ENCODE data around the gene SPDYE2.
"Not testable (repeated sequence)": the region's sequence is repeated elsewhere in the genome, so short reads cannot be mapped to it uniquely, and the experiment has no call there.

Gene SPDYE2, protein sequence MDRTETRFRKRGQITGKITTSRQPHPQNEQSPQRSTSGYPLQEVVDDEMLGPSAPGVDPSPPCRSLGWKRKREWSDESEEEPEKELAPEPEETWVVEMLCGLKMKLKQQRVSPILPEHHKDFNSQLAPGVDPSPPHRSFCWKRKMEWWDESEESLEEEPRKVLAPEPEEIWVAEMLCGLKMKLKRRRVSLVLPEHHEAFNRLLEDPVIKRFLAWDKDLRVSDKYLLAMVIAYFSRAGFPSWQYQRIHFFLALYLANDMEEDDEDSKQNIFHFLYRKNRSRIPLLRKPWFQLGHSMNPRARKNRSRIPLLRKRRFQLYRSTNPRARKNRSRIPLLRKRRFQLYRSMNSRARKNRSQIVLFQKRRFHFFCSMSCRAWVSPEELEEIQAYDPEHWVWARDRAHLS

GRCh38 chr7:102550808-102551422 lies at the start of gene SPDYE2:
TSS of gene SPDYE2 (plus strand) at chr7:102551226. CDS start at chr7:102553256, 2,030 bp downstream.
- not testable (repeated sequence) for DNase-seq

DNA sequence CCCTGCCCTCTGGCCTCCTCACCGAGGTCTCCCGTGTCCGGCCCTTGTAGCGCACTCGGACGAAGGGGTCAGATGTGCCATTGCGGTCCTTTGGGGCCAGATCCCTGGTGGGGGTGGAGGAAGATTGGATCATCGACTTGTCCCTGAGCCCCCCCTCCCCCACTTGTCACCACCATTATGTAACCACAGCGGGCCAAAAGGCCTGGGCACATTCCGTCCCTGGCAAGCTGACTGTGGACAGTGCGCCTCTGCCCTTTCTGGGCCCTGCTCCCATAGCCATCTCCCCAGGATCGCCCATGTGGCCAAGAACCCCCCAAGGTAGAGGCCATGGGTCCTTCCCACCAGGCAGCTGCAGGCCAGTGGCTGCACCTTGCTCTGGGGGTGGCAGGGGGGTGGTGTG lies 47.9 kb upstream of the SPDYE2 start:
- DNase-seq: not testable (repeated sequence)

GRCh38 chr7:102505298-102506185 lies 45.5 kb upstream of the SPDYE2 start:
- not testable (repeated sequence) for DNase-seq

DNA sequence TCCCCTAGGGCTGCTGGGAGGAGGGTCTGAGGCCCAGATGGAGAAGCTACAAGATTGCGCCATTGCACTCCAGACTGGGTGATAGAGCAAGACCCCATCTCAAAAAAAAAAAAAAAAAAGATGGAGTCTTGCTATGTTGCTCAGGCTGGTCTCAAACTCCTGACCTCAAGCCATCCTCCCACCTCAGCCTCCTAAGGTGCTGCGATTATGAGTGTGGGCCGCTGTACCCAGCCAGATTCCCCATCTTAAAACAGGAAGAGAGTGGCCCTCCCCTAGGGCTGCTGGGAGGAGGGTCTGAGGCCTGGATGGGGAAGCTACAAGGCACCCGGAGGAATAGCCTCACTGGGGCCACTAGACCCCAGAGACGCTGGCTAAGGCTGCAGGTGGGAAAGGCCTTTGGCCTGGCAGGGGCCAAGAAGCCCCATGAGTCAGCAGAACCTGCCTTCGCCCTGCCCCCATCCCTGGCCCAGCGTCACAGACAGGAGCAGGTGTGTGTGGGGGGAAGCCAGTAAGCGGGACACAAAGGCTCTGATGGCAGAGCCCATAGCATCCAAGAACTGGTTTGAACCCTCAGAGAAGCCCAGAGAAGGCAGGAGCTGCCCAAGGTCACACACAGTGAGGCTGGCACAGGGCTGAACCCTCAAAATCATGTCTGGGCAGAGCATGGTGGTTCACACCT lies 43.5 kb upstream of the SPDYE2 start:
- not testable (repeated sequence) for DNase-seq

DNA sequence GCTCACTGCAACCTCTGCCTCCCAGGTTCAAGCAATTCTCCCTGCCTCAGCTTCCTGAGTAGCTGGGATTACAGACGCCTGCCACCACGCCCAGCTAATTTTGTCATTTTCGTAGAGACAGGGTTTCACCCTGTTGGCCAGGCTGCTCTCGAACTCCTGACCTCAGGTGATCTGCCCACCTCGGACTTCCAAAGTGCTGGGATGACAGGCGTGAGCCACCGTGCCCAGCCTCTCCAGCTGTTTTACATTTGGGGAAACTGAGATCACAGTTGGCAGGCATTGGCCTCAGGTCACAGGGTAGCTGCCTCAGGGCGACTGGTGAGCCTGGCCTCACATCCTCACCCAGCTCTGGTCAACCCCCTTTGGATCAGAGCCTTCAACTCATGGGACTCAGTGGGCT lies 40.5 kb upstream of the SPDYE2 start:
- DNase-seq: not testable (repeated sequence)

DNA sequence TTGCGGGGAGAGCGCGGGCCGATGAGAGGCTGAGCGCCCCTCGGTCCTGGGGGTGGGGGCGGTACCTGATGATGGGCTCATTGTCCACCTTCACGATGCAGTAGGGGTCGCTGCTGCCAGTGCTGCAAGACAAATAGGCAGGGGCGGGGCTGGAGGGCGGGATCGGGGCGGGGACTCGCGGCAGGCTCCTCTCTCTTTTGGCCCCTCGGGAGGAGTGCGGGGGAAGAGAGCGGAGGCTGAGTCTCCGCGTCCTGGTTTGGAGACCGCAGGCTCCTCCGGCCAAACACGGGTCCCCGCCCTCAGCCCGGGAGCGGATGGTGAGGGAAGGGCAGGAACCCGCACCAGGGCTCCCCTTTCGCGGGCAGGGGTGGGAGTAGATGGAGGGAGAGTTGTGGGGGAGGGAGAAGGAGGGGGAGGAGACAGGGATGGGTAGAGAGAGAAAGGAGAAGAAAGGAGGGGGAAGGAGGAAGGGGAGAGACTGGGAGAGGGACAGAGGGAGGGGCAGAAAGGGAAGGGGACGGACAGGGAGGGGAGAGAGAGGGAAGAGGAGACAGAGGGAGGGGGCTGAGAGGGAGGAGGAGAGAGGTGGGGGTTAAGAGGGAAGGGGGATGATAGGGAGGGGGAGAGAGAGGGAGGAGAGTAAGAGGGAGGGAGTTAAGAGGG lies 39.0 kb upstream of the SPDYE2 start:
- DNase-seq: not testable (repeated sequence)

- not testable (repeated sequence) for DNase-seq
Measured at GRCh38 chr7:102512642-102513221, 38.3 kb upstream of the SPDYE2 start.

- not testable (repeated sequence) for DNase-seq
Measured at GRCh38 chr7:102514881-102515721, 35.9 kb upstream of the SPDYE2 start.

DNA sequence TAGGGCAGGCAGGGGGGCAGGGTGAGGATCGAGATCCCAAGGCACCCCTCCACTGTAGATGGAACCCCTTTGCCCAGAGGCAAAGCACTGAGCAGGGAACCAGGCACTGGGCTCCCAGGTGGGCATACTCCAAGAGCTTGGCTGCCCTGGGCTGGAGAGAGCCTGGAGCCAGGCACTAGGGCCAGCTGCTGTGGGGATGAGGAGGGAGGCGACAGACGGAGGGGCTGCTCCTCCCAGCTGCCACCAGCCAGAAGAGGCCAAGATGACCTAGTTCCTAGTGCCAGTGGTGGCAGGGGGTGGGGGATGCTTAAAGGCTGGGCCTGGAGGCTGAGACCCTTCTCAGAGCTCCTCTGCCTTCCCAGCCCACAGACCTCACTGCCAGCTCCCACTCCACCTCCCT lies 35.1 kb upstream of the SPDYE2 start:
- DNase-seq: not testable (repeated sequence)

- DNase-seq: not testable (repeated sequence)
Measured at GRCh38 chr7:102516951-102517350, 34.1 kb upstream of the SPDYE2 start.

DNA sequence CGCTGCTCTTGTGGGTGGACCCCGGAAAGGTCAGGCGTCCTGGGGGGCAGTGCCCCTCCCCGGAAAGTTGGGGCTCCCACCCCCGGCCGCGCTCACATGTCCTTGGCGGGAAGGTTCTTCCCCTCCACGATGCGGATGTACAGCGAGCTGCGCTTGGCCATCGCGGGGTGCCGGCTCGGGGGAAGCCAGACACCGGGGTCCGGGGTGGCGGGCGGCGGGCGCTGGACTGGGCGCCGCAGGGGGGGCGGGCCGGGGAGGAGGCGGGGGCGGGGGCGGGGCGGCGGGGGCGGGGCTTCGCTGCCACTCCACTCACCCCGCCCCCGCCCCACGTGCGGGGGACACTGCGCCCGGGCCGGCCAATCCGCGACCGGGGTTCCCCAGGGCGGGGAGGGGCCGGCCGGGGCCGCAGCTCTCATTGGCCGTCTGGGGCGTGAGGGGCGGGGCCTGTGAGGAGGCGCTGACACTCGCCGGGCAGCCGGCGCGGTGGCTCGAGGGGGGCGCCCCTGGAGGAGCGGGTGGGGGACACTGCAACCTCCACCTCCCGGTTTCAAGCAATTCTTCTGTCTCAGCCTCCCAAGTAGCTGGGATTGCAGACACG lies 33.4 kb upstream of the SPDYE2 start, which contains the start of gene RASA4B:
TSS of gene RASA4B (minus strand) at position 228 of the 598 bp plus-strand sequence. CDS start at position 161, 67 bp downstream.
- DNase-seq: not testable (repeated sequence)

DNA sequence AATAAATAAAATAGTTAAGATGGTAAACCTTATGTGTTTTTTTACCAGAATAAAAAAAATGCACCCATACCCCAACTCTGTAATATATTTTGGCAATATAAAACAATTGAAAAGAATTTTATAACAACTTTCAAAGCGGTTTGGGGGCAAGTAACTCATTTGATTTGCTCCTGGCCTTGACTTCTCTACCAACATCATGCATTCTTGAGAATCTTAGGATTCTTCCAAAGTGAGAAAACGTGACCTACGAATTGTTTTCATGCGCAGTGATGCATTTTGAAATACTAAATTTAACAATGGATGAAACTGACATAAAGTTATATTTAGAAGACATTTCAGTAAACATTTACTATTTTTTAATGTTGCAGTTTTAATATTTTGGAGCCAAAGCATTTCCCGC lies 30.2 kb upstream of the SPDYE2 start:
- not testable (repeated sequence) for DNase-seq

DNA sequence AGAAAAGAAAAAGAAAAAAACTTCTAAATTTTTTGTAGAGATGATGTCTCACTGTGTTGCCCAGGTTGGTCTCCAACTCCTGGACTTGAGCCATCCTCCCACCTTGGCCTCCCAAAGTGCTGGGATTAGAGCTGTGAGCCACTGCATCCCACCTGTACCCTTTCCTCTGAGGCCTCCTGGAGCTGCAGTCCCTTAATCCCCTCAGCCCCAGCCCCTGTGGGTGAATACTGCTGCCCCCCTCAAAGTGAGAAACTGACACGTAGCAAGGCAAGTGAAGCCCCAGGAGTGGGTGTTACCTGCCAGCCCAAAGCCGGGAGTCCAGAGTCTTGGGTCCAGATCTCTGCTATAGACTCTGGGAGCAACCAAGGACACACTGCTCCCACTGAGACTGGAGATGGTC lies 26.2 kb upstream of the SPDYE2 start:
- DNase-seq: not testable (repeated sequence)

- not testable (repeated sequence) for DNase-seq
Measured at GRCh38 chr7:102527182-102527581, 23.8 kb upstream of the SPDYE2 start.

DNA sequence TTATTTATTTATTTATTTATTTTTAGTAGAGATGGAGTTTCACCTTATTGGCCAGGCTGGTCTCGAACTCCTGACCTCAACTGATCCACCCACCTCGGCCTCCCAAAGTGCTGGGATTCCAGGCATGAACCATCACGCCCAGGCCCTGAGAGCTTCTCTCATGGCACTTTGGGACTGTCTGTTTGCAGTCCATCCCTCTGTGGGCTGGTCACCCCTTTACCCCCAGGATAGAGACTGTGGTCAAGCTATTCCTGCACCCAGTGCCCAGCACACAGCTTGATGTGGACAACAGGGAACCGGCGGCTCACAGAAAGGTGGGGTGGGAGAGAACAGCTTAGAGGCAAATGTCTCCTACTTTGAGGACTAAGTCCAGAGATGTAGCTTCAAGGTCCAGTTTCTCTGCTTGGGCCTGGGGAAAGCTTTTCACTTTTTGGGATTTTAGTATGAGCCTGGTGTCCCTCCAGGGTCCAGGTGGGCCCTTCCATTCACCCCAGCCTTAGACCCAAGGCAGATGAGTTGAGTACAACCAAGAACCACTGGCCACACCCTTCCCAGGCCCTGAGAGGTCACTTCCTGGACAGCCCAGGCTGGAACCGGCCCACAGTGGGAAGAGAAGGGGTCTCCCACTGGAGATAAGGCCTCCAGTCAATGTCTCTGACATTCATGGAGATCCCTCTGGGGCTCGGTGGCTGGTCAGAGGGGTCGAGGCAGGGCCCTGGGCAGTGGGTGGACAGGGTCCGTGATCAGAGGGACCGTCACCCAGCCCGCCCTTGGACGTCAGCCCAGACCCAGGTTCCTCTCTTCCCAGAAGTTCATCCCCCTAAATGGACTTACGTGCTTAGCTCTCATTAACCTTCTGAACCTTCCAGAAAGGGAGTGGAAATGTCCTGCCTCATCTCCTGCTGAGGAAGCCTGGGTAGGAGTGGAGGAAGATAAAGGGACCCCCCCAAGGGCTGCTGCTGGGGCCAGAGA lies 22.9 kb upstream of the SPDYE2 start:
- not testable (repeated sequence) for DNase-seq

DNA sequence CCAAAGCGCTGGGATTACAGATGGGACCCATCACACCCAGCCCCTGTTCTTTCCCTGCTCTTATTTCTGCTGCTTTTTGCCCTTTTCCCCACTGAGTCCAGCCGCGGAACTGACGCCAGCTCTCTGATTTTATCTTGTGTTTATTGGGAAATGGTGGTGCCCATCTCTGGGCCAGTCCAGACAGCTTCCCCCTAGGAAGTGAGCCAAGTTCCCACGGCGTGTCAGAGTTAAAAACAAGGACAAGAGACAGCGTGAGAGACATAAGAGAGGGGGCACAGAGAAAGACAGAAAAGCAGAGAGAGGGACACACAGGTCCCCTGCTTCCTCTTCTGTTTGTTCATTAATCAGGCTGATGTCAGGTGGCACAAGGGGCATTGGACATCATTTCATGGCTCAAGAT lies 19.4 kb upstream of the SPDYE2 start:
- not testable (repeated sequence) for DNase-seq

- not testable (repeated sequence) for DNase-seq
Measured at GRCh38 chr7:102532127-102532526, 18.9 kb upstream of the SPDYE2 start.

- not testable (repeated sequence) for DNase-seq
Measured at GRCh38 chr7:102535062-102535615, 15.9 kb upstream of the SPDYE2 start.

Measured in stimulated activated CD4-positive, alpha-beta T cell treated with anti-CD3 and anti-CD28 coated beads, Interleukin-4, amount 100 ng/mL, for 4 hours (primary cell).